Stomach (tissue), 19 donors: ENCODE results near the gene PDIA6. TPM values are rescaled to one million over a fixed set of nuclear protein-coding genes. Genes with fewer than 3 reads are reported as not detected.
A peak's percentile ranks its signal among the peaks of the same experiment; 100 is the strongest.

Experiments used
- DNase-seq, 2 donors: peaks; one replicate each; pipeline versions ENCODE4 v3.0.0 to v3.0.0-alpha.2; 2013 to 2019
- H3K27ac ChIP-seq, 5 donors: fragments of 200-600 bp in 4 of 5; sonication (generic) in 4 of 5; one replicate each; pipeline ENCODE4 v1.5.1; 2013 to 2019; ENCODE audit warnings: mild to moderate bottlenecking in 1 of 5, moderate library complexity in 1 of 5
- H3K27me3 ChIP-seq, 3 donors: fragments of 200-600 bp; sonication (generic); one replicate each; pipeline ENCODE4 v1.5.1; 2017 to 2019; ENCODE audit warnings: mixed run types in 1 of 3
- H3K36me3 ChIP-seq, 4 donors: fragments of 200-600 bp; sonication (generic); 1 replicate in 3 of 4; 2 replicates in 1 of 4; pipeline ENCODE4 v1.5.1; 2016 to 2019
- H3K4me1 ChIP-seq, 4 donors: fragments of 200-600 bp; sonication (generic); one replicate each; pipeline ENCODE4 v1.5.1; 2016 to 2019
- H3K4me3 ChIP-seq, 4 donors: fragments of 200-600 bp; sonication (generic) in 3 of 4; one replicate each; pipeline ENCODE4 v1.5.1; 2016 to 2019; ENCODE audit warnings: mild to moderate bottlenecking in 1 of 4
- H3K9me3 ChIP-seq, 4 donors: fragments of 200-600 bp; sonication (generic); one replicate each; pipeline ENCODE4 v1.5.1; 2016 to 2019
- CTCF ChIP-seq, 7 experiments: fragments of 450-650 bp in 4 of 7; fragments of 200-600 bp in 3 of 7; sonication (generic) in 3 of 7; IDR thresholded peaks; one replicate each; pipeline ENCODE4 v1.5.1; 2016 to 2019; ENCODE audit warnings: antibody characterized with exemption in 7 of 7, control low read depth in 2 of 7, mild to moderate bottlenecking in 1 of 7
- EP300 ChIP-seq: sonication (generic); formaldehyde crosslinking; IDR thresholded peaks from one replicate; pipeline ENCODE4 v1.6.1; 2017; ENCODE audit warnings: antibody characterized with exemption
- POLR2A ChIP-seq, 4 donors: fragments of 450-650 bp; IDR thresholded peaks; one replicate each; pipeline ENCODE4 v1.6.1; 2016; ENCODE audit warnings: antibody characterized with exemption in 4 of 4, control low read depth in 2 of 4, mild to moderate bottlenecking in 1 of 4, moderate library complexity in 1 of 4
- POLR2AphosphoS5 ChIP-seq, 3 donors: sonication (generic); formaldehyde crosslinking; IDR thresholded peaks; one replicate each; pipeline ENCODE4 v1.6.1; 2016; ENCODE audit warnings: antibody characterized with exemption in 3 of 3
- WGBS, 5 donors: extraction: QIAGEN DNeasy Blood & Tissue Kit in 3 of 5; methylation state at CpG; one replicate each; pipeline versions ENCODE4 v1.1.5 to v1.1.7; 2013 to 2018; 5-methylcytosine and 5-hydroxymethylcytosine counted together
- intact Hi-C: fragments of 100-400 bp; cut with DNase I; formaldehyde crosslinking; loops from one replicate; pipeline ENCODE4 v1.15.1; 2023; ENCODE audit warnings: low total_unique reads
- long read RNA-seq, 10 donors: transcript quantifications; one replicate each; lab custom pipeline, GENCODE V29; 2026
- polyA plus RNA-seq, 3 donors: library from polyadenylated mRNA; stranded (reverse); fragments of 200-250 nt; gene quantifications; one replicate each; pipeline ENCODE4 v1.2.3, GENCODE V29; 2013
- total RNA-seq, 5 donors: library from RNA; depleted of rRNA; stranded (reverse); fragments of >200 nt; gene quantifications; one replicate each; pipeline versions ENCODE4 v1.1.0 to v1.2.3, GENCODE V29; 2014 to 2016
- donor health status: healthy with polysubstance abuse.
- donor health status: Bipolar disorder and iron deficiency.
- donor health status: healthy.

The PDIA6 gene, protein sequence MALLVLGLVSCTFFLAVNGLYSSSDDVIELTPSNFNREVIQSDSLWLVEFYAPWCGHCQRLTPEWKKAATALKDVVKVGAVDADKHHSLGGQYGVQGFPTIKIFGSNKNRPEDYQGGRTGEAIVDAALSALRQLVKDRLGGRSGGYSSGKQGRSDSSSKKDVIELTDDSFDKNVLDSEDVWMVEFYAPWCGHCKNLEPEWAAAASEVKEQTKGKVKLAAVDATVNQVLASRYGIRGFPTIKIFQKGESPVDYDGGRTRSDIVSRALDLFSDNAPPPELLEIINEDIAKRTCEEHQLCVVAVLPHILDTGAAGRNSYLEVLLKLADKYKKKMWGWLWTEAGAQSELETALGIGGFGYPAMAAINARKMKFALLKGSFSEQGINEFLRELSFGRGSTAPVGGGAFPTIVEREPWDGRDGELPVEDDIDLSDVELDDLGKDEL
- total RNA-seq (100 to 1,000 TPM in 1 of 5 donors, 10 to 100 TPM in 4; 37.3 to 272 (median 89.7) TPM), polyA plus RNA-seq (10 to 100 TPM; 49.6 to 98.7 (median 63.4) TPM)
- long read RNA-seq, donor 1, transcript PDIA6-201 (13 exons, 2,338 nt), result major isoform, 37 of 64 reads
- long read RNA-seq, donor 1, partial matches to known transcripts, result 27 of 64 reads
- long read RNA-seq, donor 1, other reads (novel, unspliced or antisense), result 0 of 64 reads
- long read RNA-seq, donor 2, transcript PDIA6-201 (13 exons, 2,338 nt), result major isoform, 78 of 93 reads
- long read RNA-seq, donor 2, partial matches to known transcripts, result 15 of 93 reads
- long read RNA-seq, donor 2, other reads (novel, unspliced or antisense), result 0 of 93 reads
- long read RNA-seq, donor 3, transcript PDIA6-201 (13 exons, 2,338 nt), result major isoform, 41 of 52 reads
- long read RNA-seq, donor 3, partial matches to known transcripts, result 11 of 52 reads
- long read RNA-seq, donor 3, other reads (novel, unspliced or antisense), result 0 of 52 reads
- long read RNA-seq, donor 4, transcript PDIA6-201 (13 exons, 2,338 nt), result major isoform, 8 of 8 reads
- long read RNA-seq, donor 4, partial matches to known transcripts, result 0 of 8 reads
- long read RNA-seq, donor 4, other reads (novel, unspliced or antisense), result 0 of 8 reads
- long read RNA-seq, donor 5, transcript PDIA6-201 (13 exons, 2,338 nt), result major isoform, 91 of 112 reads
- long read RNA-seq, donor 5, partial matches to known transcripts, result 21 of 112 reads
- long read RNA-seq, donor 5, other reads (novel, unspliced or antisense), result 0 of 112 reads
- long read RNA-seq, donor 6, result 0 reads
- long read RNA-seq, donor 7, transcript PDIA6-201 (13 exons, 2,338 nt), result major isoform, 108 of 146 reads
- long read RNA-seq, donor 7, partial matches to known transcripts, result 38 of 146 reads
- long read RNA-seq, donor 7, other reads (novel, unspliced or antisense), result 0 of 146 reads
- long read RNA-seq, donor 8, transcript PDIA6-201 (13 exons, 2,338 nt), result major isoform, 64 of 102 reads
- long read RNA-seq, donor 8, partial matches to known transcripts, result 38 of 102 reads
- long read RNA-seq, donor 8, other reads (novel, unspliced or antisense), result 0 of 102 reads
- long read RNA-seq, donor 9, transcript PDIA6-201 (13 exons, 2,338 nt), result major isoform, 55 of 88 reads
- long read RNA-seq, donor 9, partial matches to known transcripts, result 33 of 88 reads
- long read RNA-seq, donor 9, other reads (novel, unspliced or antisense), result 0 of 88 reads
- long read RNA-seq, donor 10, transcript PDIA6-201 (13 exons, 2,338 nt), result major isoform, 42 of 42 reads
- long read RNA-seq, donor 10, partial matches to known transcripts, result 0 of 42 reads
- long read RNA-seq, donor 10, other reads (novel, unspliced or antisense), result 0 of 42 reads

GRCh38 chr2:10812362-10813162 is at the start of gene PDIA6:
Gene PDIA6, minus strand, starts transcription at chr2:10812785. Its CDS starts 89 bp downstream, at chr2:10812696.
- Histone ChIP-seq H3K27ac (peak within 1 kb of the TSS; percentile 91 to 98 (median 96)), H3K9me3 (no peaks in the 10 kb centered on the region), H3K27me3 (no peaks in the 10 kb centered on the region), H3K4me3 (peak within 1 kb of the TSS; percentile 83 to 96 (median 92)), H3K36me3 (no peaks in the 10 kb centered on the region), H3K4me1 (peaks cover 0 to 56% (median 40%) of the 10 kb centered on the region in 4 donors)
- intact Hi-C loops, result no loop called here
- TF ChIP-seq POLR2AphosphoS5 (IDR thresholded peaks at IDR 0.05) (peak; percentile 26 to 84 (median 83)), CTCF (IDR thresholded peaks at IDR 0.05) (peak in 1 of 7 experiments; percentile 34), EP300 (no peak)
- WGBS, 5 donors, result 0 to 1% (median 0%) methylated on average over 11 to 98 of the region's 98 CpGs
- peak; percentile 98 to 99 for DNase-seq

GRCh38 chr2:10862330-10862729 is 49.7 kb upstream of the PDIA6 start:
- no peak for DNase-seq
- Histone ChIP-seq H3K4me3 (no peak overlapping the region), H3K27me3 (peaks cover 0 to 24% (median 4%) of the 10 kb centered on the region in 3 donors), H3K27ac (no peak overlapping the region), H3K4me1 (peaks cover 0 to 18% (median 5%) of the 10 kb centered on the region in 4 donors), H3K36me3 (no peaks in the 10 kb centered on the region), H3K9me3 (no peaks in the 10 kb centered on the region)
- WGBS, 5 donors, result 86 to 92% (median 90%) methylated on average over 10 of the region's 10 CpGs
- intact Hi-C loops, result no loop called here
- no peak for TF ChIP-seq CTCF (IDR thresholded peaks at IDR 0.05)
- no peak for TF ChIP-seq EP300
- TF ChIP-seq POLR2A (IDR thresholded peaks at IDR 0.05), result no peak
- TF ChIP-seq POLR2AphosphoS5 (IDR thresholded peaks at IDR 0.05), result no peak

DNA sequence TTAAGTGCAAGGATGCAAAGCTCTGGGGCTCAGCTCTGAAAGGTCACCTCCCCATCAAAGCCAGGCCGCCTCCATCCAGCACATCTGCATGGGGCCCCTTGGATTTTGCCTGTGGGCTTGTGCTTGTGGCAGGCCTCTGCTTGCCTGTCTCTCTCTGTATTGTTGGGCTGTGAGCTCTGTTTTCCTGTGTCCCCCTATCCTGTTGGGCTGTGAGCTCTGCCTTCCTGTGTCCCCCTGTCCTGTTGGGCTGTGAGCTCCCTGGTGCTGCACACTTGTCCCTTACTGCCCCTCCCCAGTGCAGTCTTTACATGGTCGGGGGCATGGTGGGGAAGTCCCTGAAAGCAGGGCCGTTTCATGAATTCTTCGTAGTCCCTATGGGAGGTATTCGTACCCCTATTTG is 49.2 kb upstream of the PDIA6 start:
- H3K27ac ChIP-seq, result no peak overlapping the region
- no peaks in the 10 kb centered on the region for H3K36me3 ChIP-seq
- intact Hi-C loops, result no loop called here
- peaks cover 0 to 18% (median 5%) of the 10 kb centered on the region in 4 donors for H3K4me1 ChIP-seq
- 90 to 95% (median 93%) methylated on average over 5 of the region's 5 CpGs for WGBS, 5 donors
- H3K4me3 ChIP-seq, result no peak overlapping the region
- TF ChIP-seq EP300 (no peak), POLR2AphosphoS5 (IDR thresholded peaks at IDR 0.05) (no peak)
- no peaks in the 10 kb centered on the region for H3K9me3 ChIP-seq
- no peak for DNase-seq
- peaks cover 0 to 24% (median 4%) of the 10 kb centered on the region in 3 donors for H3K27me3 ChIP-seq
